Cerebellar cortex (tissue), 1 donor: ENCODE data around the gene CDON.
"Not testable (repeated sequence)": the region's sequence is repeated elsewhere in the genome, so short reads cannot be mapped to it uniquely, and the experiment has no call there.

Source experiments
- DNase-seq: peaks from one replicate; pipeline ENCODE4 v3.0.0-alpha.2; 2015; ENCODE audit warnings: low spot score

Gene CDON

GRCh38 chr11:126048197-126048596 lies 14.5 kb downstream of the CDON start:
- DNase-seq, result peak; percentile 58

- no peak for DNase-seq
Observed at GRCh38 chr11:126046570-126047195, 16.0 kb downstream of the CDON start.

GRCh38 chr11:126039485-126040271 lies 23.0 kb downstream of the CDON start:
- no peak for DNase-seq

- no peak for DNase-seq
Observed at GRCh38 chr11:126035718-126036117, 26.9 kb downstream of the CDON start.

GRCh38 chr11:126034933-126035425 lies 27.7 kb downstream of the CDON start:
- DNase-seq, result no peak

- DNase-seq, result no peak
Observed at GRCh38 chr11:126034039-126034932, 28.4 kb downstream of the CDON start.

- no peak for DNase-seq
Observed at GRCh38 chr11:126032375-126032774, 30.3 kb downstream of the CDON start.

- DNase-seq, result no peak
Observed at GRCh38 chr11:126029805-126030204, 32.9 kb downstream of the CDON start.

GRCh38 chr11:126029237-126029636 lies 33.4 kb downstream of the CDON start:
- no peak for DNase-seq

GRCh38 chr11:126028534-126028933 lies 34.1 kb downstream of the CDON start:
- DNase-seq, result not testable (repeated sequence)

- no peak for DNase-seq
Observed at GRCh38 chr11:126026579-126026978, 36.1 kb downstream of the CDON start.

GRCh38 chr11:126025822-126026221 lies 36.8 kb downstream of the CDON start:
- no peak for DNase-seq

- DNase-seq, result no peak
Observed at GRCh38 chr11:126024123-126024522, 38.5 kb downstream of the CDON start.

- no peak for DNase-seq
Observed at GRCh38 chr11:126012852-126013251, 49.8 kb downstream of the CDON start.

GRCh38 chr11:126011754-126012153 lies 50.9 kb downstream of the CDON start:
- no peak for DNase-seq

- peak; percentile 70 for DNase-seq
Observed at GRCh38 chr11:126011265-126011664, 51.4 kb downstream of the CDON start.

- DNase-seq, result no peak
Observed at GRCh38 chr11:126008956-126009355, 53.7 kb downstream of the CDON start.

GRCh38 chr11:126007238-126007637 lies 55.4 kb downstream of the CDON start:
- no peak for DNase-seq

- no peak for DNase-seq
Observed at GRCh38 chr11:126006068-126006467, 56.6 kb downstream of the CDON start.

GRCh38 chr11:126002181-126002580 lies 60.5 kb downstream of the CDON start:
- DNase-seq, result no peak

GRCh38 chr11:125999234-125999880 lies 63.3 kb downstream of the CDON start:
- no peak for DNase-seq

- no peak for DNase-seq
Observed at GRCh38 chr11:125998267-125998666, 64.4 kb downstream of the CDON start.
